Measurements from ENCODE around the gene SCARF1.

SCARF1 gene

GRCh38 chr17:1639549-1640180, 5.9 kb downstream of the SCARF1 start:
- no peak for DNase-seq (ENCODE audit: low read depth)
- H3K4me3 ChIP-seq (ENCODE audit: control insufficient read depth, low read depth, low read length) = no peak overlapping the region
- no peak for TF ChIP-seq CTCF (conservative IDR thresholded peaks at IDR 0.05; ENCODE audit: control insufficient read depth, insufficient read depth, low read depth, low read length)

- H3K4me3 ChIP-seq (ENCODE audit: control insufficient read depth, low read depth, low read length) = no peak overlapping the region
- DNase-seq (ENCODE audit: low read depth) = no peak
- no peak for TF ChIP-seq CTCF (conservative IDR thresholded peaks at IDR 0.05; ENCODE audit: control insufficient read depth, insufficient read depth, low read depth, low read length)
Measured at GRCh38 chr17:1638624-1639300, 6.8 kb downstream of the SCARF1 start.

GRCh38 chr17:1638171-1638590, 7.4 kb downstream of the SCARF1 start:
- TF ChIP-seq CTCF (conservative IDR thresholded peaks at IDR 0.05; ENCODE audit: control insufficient read depth, insufficient read depth, low read depth, low read length) = no peak
- no peak for DNase-seq (ENCODE audit: low read depth)
- H3K4me3 ChIP-seq (ENCODE audit: control insufficient read depth, low read depth, low read length) = no peak overlapping the region

- DNase-seq (ENCODE audit: low read depth) = no peak
- H3K4me3 ChIP-seq (ENCODE audit: control insufficient read depth, low read depth, low read length) = no peak overlapping the region
- TF ChIP-seq CTCF (conservative IDR thresholded peaks at IDR 0.05; ENCODE audit: control insufficient read depth, insufficient read depth, low read depth, low read length) = no peak
Measured at GRCh38 chr17:1636732-1637285, 8.7 kb downstream of the SCARF1 start.

GRCh38 chr17:1635675-1636465, 9.7 kb downstream of the SCARF1 start:
- H3K4me3 ChIP-seq (ENCODE audit: control insufficient read depth, low read depth, low read length) = no peak overlapping the region
- DNase-seq (ENCODE audit: low read depth) = no peak
- no peak for TF ChIP-seq CTCF (conservative IDR thresholded peaks at IDR 0.05; ENCODE audit: control insufficient read depth, insufficient read depth, low read depth, low read length)

- no peak for TF ChIP-seq CTCF (conservative IDR thresholded peaks at IDR 0.05; ENCODE audit: control insufficient read depth, insufficient read depth, low read depth, low read length)
- DNase-seq (ENCODE audit: low read depth) = no peak
- H3K4me3 ChIP-seq (ENCODE audit: control insufficient read depth, low read depth, low read length) = no peak overlapping the region
Measured at GRCh38 chr17:1634841-1635650, 10.5 kb downstream of the SCARF1 start.

All from fibroblast of mammary gland (primary cell).